Fibroblast of skin of back (primary cell): Measurements from ENCODE around the gene RXRB.
"Not testable (repeated sequence)": the region's sequence is repeated elsewhere in the genome, so short reads cannot be mapped to it uniquely, and the experiment has no call there.

ENCODE experiments used
- DNase-seq: peaks from one replicate; pipeline ENCODE4 v3.0.0-alpha.2; 2013

Gene RXRB

DNA sequence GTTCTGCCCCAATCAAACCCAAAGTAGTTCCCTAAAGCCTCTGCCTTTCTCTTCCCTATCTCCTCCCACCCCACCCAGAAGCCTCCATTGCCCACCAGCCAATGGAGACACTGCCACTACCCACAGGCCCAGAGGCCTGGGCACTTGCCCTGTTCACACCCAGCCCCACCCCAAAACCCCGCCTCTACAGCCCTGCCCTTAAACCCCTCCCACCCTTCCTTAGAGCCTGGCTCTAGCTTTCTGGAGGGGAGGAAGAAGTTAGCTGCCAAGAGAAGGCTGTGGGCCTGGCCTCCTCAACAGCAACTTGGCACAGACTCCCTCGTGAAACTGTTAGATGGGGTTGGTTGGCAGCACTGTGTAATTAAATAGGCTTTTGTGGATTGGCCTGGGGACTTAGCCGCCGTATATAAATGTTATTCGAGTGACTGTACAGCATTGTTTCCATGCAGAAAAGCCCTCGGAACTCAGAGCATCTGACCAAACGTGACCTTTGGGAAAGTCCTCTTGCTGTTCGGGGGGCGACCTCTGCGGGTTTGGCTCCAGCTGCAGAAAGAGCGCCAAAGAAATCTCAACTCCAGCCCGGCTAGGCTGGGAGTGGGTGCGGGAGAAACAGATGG lies 39.6 kb downstream of the RXRB start:
- DNase-seq, result peak; percentile 60

DNA sequence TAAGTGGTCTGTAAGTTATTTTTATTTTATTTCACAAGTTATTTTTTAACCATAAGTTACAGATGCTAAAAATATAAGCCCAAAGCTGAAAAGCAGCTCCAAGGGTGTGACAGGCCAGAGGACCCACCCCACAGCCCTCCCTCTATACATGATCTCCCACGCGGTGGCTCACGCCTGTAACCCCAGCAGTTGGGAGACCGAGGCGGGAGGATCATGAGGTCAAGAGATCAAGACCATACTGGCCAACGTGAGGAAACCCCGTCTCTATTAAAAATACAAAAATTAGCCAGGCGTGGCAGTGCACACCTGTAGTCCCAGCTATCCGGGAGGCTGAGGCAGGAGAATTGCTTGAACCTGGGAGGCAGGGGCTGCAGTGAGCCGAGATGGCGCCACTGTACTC lies 40.4 kb downstream of the RXRB start:
- DNase-seq, result no peak

DNA sequence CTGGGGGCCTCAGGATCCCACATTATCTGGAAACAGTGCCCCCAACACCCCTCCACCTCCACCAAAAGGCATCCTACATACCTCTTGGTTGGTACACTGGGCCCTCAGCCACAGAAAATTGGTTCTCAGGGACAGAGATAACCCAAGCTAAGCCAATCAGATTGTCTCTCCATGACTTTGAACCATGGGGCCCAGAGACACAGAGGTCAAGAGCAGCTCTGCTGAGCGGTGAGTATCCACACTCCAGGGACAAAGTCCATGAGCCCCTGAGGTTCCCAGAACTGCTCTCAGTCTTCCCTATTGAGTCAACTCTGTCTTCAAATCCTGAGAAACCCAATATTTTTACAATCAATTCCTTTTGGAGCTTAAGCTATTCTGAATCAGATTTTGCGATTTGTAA lies 43.5 kb downstream of the RXRB start:
- no peak for DNase-seq

DNA sequence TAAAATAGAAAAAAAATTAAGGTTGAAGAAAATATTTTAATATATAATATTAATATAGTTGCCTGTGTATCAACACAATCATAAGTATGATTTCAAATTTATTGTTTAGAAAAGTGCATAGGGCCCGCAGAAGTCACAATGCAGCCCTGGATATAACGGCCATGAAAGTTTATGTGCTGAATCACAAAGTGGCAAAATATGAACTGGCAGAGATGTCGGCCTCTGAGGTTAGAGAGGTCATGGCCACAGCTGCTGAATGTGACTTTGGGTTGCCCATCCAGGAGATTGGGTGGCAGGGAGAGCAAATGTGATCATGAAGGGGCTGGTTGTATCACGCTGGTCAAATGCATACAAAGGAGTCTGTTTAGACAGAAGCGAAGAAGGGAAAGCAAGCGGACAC lies 43.9 kb downstream of the RXRB start:
- no peak for DNase-seq

DNA sequence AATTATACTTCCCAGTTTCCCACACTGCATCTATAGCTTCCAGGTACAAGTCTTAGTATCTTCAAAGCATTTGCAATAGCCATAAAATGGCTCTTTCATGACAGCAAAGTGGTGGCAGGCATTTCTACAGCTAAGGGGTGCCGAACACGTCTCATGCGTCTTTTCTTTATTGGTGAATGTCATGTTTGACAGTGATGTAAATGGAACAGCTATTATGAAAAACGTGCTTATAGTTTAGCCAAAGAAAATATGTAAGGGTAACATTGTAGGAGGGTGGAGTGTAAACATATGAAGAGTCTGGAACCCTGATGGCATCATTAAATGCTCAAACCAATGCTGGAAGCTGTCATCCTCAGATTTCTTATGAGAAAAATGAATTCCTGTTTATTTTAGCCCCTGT lies 46.1 kb downstream of the RXRB start:
- DNase-seq, result no peak

DNA sequence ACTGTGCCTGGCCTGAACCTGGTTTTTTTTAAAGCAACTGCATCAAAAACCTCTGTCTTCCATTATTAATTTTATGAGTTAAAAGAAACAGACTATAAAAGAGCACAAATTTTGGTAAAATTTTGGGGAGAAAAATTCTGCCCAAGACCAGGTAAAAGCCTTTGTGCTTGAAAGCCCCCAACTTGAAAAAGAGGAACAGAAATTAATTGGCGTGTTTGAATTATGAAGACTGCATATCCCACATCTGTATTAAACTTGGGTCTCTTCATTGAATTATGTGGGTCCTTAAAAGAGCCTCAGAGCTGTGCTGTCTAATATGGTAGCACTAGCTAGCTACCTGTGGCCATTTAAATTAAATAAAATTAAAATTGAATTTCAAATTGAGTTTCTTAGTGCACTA lies 49.4 kb downstream of the RXRB start:
- no peak for DNase-seq

DNA sequence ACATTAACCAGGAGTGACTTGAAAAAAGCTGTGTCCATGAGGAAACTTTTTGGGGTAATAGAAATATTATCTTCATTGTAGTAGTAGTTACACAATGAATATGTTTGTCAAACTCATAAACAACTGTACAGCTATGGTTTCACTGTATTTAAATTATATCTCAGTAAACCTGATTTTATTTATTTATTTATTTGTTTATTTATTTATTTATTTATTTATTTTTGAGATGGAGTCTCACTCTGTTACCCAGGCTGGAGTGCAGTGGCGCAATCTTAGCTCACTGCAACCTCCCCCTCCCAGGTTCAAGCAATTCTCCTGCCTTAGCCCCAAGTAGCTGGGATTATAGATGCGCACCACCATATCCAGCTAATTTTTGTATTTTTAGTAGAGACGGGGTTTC lies 49.9 kb downstream of the RXRB start:
- DNase-seq, result not testable (repeated sequence)

DNA sequence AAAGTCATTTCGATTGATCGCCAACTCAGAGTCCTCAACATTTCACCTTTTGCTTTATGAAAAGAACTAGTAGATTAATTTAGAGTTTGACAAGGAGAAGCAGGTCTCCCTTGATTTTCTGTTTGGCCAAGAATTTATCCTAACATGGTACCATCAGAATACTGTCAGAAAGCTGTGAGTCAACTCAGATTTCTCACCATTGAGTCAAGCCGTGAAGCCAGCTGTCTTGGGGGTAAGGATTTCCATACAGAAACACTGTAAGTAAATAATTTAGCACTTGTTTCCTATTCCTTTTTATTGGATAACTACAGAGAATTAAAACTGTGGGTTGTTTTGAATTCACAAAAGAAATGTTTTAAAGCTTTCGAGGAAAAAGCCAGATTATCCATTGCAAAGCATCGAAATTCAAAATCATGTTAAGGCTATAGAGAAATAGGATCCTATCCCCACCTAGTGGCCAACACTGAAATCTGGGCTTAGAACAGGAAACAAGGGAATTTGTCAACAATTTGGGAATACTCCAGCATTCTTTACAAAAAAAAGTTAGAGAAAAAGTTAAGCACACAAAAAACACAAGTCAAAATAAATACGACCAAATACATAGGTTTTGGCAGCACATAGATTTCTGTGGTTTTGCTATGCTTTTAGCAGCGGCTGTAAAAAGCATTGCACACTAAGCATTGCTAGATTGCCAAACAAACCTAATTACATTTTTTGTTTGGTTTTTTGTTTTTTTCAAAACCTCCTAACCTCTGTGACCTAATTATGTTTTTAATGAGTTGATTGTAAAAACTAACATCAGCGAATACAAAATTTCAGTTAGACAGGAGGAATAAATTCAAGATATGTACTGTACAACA lies 52.4 kb downstream of the RXRB start:
- peak; percentile 52 for DNase-seq

DNA sequence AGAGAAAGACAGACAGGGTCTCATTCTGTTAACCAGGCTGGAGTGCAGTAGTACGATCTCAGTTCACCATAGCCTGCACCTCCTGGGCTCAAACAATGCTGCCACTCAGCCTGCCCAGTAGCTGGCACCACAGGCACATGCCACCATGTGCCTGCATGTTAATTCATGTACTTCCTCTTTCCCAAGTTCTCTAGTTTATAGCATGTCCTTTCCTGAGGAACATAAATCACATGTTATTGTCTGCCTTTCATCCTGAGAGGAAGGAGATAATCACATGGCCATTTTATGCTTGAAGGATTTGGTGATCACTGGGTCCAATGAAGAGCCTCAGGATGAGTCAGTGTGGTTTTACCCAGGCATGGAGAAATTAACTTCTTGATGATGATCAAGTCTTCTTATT lies 56.1 kb downstream of the RXRB start:
- DNase-seq, result no peak
